HEK293 (cell line): ENCODE results near the gene PRKCE.

Source experiments
- CTCF ChIA-PET: fragments of 350-600 bp; formaldehyde crosslinking; extraction: SDS; loops from one replicate; lab custom pipeline; 2021; ENCODE audit warnings: antibody characterized with exemption; lab: Yijun Ruan, JAX
- POLR2A ChIA-PET: fragments of 300-600 bp; formaldehyde crosslinking; extraction: SDS; loops from one replicate; lab custom pipeline; 2020; ENCODE audit warnings: antibody characterized with exemption, inconsistent platforms; lab: Yijun Ruan, JAX
- H3K27ac ChIP-seq: fragments of 200-500 bp; sonication (Bioruptor generic); 2 replicates; pipeline ENCODE4 v1.5.1; 2014; ENCODE audit warnings: low read depth, low read length, control low read depth, inconsistent platforms; ENCODE audit errors: extremely low read depth
- H3K36me3 ChIP-seq, 2 experiments: fragments of 200-500 bp in 1 of 2; sonication (Bioruptor generic) in 1 of 2; 1 replicate in 1 of 2; 2 replicates in 1 of 2; pipeline ENCODE4 v1.5.1; 2014 to 2017; ENCODE audit warnings: inconsistent platforms in 2 of 2, low read length in 2 of 2; ENCODE audit not compliant: control insufficient read depth in 2 of 2, insufficient read depth in 1 of 2
- H3K4me1 ChIP-seq: fragments of 200-500 bp; sonication (Bioruptor generic); 2 replicates; pipeline ENCODE4 v1.5.1; 2014; ENCODE audit warnings: mild to moderate bottlenecking, low read length, inconsistent platforms; ENCODE audit not compliant: control insufficient read depth, insufficient read depth
- H3K4me3 ChIP-seq: 2 replicates; pipeline ENCODE4 v1.5.1; 2011; ENCODE audit warnings: low read depth, mild to moderate bottlenecking, control low read depth, low read length, moderate library complexity
- H3K9me3 ChIP-seq: fragments of 200-500 bp; sonication (Bioruptor generic); 2 replicates; pipeline ENCODE4 v1.5.1; 2014; ENCODE audit warnings: low read depth, low read length, inconsistent platforms; ENCODE audit not compliant: control insufficient read depth, insufficient read depth
- ATF2 ChIP-seq: fragments of 450-650 bp; formaldehyde crosslinking; IDR thresholded peaks from 2 replicates; pipeline ENCODE4 v1.5.1; 2016; ENCODE audit warnings: missing biosample characterization, missing genetic modification characterization, low read depth
- IKZF3 ChIP-seq: fragments of 450-650 bp; IDR thresholded peaks from 2 replicates; pipeline ENCODE4 v1.5.0; 2018; ENCODE audit warnings: missing biosample characterization, mild to moderate bottlenecking, missing genetic modification characterization, moderate library complexity
- KLF8 ChIP-seq: fragments of 450-650 bp; formaldehyde crosslinking; IDR thresholded peaks from 2 replicates; pipeline ENCODE4 v1.5.1; 2016; ENCODE audit warnings: missing biosample characterization, missing genetic modification characterization
- ZBTB20 ChIP-seq: fragments of 450-650 bp; formaldehyde crosslinking; IDR thresholded peaks from 2 replicates; pipeline ENCODE4 v1.5.1; 2016; ENCODE audit warnings: missing biosample characterization, missing genetic modification characterization
- ZBTB48 ChIP-seq: fragments of 450-650 bp; formaldehyde crosslinking; IDR thresholded peaks from 2 replicates; pipeline ENCODE4 v1.5.1; 2016; ENCODE audit warnings: missing biosample characterization, missing genetic modification characterization
- ZEB2 ChIP-seq: fragments of 450-650 bp; formaldehyde crosslinking; IDR thresholded peaks from 2 replicates; pipeline ENCODE4 v1.5.1; 2016; ENCODE audit warnings: missing biosample characterization, missing genetic modification characterization
- ZNF121 ChIP-seq: fragments of 450-650 bp; formaldehyde crosslinking; IDR thresholded peaks from 2 replicates; pipeline ENCODE4 v1.5.1; 2016; ENCODE audit warnings: missing biosample characterization, missing genetic modification characterization
- ZNF157 ChIP-seq: fragments of 450-650 bp; formaldehyde crosslinking; IDR thresholded peaks from 2 replicates; pipeline ENCODE4 v1.5.1; 2016; ENCODE audit warnings: missing biosample characterization, missing genetic modification characterization
- ZNF16 ChIP-seq: fragments of 450-650 bp; formaldehyde crosslinking; IDR thresholded peaks from 2 replicates; pipeline ENCODE4 v1.5.1; 2016; ENCODE audit warnings: low read depth, missing biosample characterization, missing genetic modification characterization
- ZNF174 ChIP-seq: fragments of 450-650 bp; formaldehyde crosslinking; IDR thresholded peaks from 2 replicates; pipeline ENCODE4 v1.5.0; 2017; ENCODE audit warnings: missing biosample characterization, mild to moderate bottlenecking, missing genetic modification characterization
- ZNF280C ChIP-seq: fragments of 450-650 bp; formaldehyde crosslinking; IDR thresholded peaks from 2 replicates; pipeline ENCODE4 v1.5.1; 2016; ENCODE audit warnings: missing biosample characterization, missing genetic modification characterization
- ZNF354C ChIP-seq: fragments of 450-650 bp; formaldehyde crosslinking; IDR thresholded peaks from 2 replicates; pipeline ENCODE4 v1.5.1; 2016; ENCODE audit warnings: missing biosample characterization, missing genetic modification characterization, low read depth, borderline replicate concordance
- ZNF391 ChIP-seq: fragments of 450-650 bp; formaldehyde crosslinking; IDR thresholded peaks from 2 replicates; pipeline ENCODE4 v1.5.1; 2016; ENCODE audit warnings: low read depth, missing biosample characterization, missing genetic modification characterization, borderline replicate concordance
- ZNF394 ChIP-seq: fragments of 450-650 bp; formaldehyde crosslinking; IDR thresholded peaks from 2 replicates; pipeline ENCODE4 v1.5.1; 2016; ENCODE audit warnings: missing biosample characterization, missing genetic modification characterization, mild to moderate bottlenecking, moderate library complexity, borderline replicate concordance
- ZNF404 ChIP-seq: fragments of 450-650 bp; formaldehyde crosslinking; IDR thresholded peaks from 2 replicates; pipeline ENCODE4 v1.5.1; 2017; ENCODE audit warnings: missing biosample characterization, missing genetic modification characterization
- ZNF654 ChIP-seq: fragments of 450-650 bp; formaldehyde crosslinking; IDR thresholded peaks from 2 replicates; pipeline ENCODE4 v1.5.1; 2016; ENCODE audit warnings: low read depth, missing biosample characterization, missing genetic modification characterization
- ZNF792 ChIP-seq: fragments of 450-650 bp; formaldehyde crosslinking; IDR thresholded peaks from 2 replicates; pipeline ENCODE4 v1.5.1; 2016; ENCODE audit warnings: missing biosample characterization, missing genetic modification characterization
- TF ChIP-seq, protein P1 (sequence below): fragments of 450-650 bp; formaldehyde crosslinking; IDR thresholded peaks from 2 replicates; pipeline ENCODE4 v1.5.1; 2017; ENCODE audit warnings: missing biosample characterization, missing genetic modification characterization
- TF ChIP-seq, protein P2 (sequence below): fragments of 450-650 bp; formaldehyde crosslinking; IDR thresholded peaks from 2 replicates; pipeline ENCODE4 v1.5.1; 2016; ENCODE audit warnings: missing biosample characterization, missing genetic modification characterization, borderline replicate concordance

The PRKCE gene

DNA sequence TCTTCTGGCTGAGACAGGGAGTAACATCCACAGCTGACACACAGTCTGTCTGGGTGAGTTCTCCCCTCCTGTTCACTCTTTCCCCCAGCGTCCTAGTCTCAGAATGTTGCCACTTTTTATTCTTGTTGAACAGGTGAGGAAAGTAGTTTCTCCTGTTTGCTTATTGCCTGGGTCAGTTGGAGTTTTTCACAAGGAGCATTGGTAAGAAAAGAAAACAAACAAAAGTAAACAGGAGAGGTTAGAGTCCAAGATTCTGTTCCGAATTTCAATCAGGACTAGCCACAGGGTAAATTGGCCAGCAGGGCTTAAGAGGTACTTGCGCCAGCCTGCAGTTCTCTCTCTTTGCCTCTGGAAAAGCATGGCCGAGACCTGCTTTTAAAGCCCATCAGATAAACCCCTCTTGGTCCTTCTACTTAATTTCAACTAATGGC is 390.7 kb downstream of the PRKCE start (continued):
- TF ChIP-seq ZEB2 (tag by site-specific recombination) (no peak), ZNF174 (tag by site-specific recombination) (no peak), IKZF3 (tag by site-specific recombination) (no peak), ZNF157 (tag by site-specific recombination) (no peak)
- TF ChIP-seq, protein P1, sequence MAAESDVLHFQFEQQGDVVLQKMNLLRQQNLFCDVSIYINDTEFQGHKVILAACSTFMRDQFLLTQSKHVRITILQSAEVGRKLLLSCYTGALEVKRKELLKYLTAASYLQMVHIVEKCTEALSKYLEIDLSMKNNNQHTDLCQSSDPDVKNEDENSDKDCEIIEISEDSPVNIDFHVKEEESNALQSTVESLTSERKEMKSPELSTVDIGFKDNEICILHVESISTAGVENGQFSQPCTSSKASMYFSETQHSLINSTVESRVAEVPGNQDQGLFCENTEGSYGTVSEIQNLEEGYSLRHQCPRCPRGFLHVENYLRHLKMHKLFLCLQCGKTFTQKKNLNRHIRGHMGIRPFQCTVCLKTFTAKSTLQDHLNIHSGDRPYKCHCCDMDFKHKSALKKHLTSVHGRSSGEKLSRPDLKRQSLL (tag by site-specific recombination) = no peak

DNA sequence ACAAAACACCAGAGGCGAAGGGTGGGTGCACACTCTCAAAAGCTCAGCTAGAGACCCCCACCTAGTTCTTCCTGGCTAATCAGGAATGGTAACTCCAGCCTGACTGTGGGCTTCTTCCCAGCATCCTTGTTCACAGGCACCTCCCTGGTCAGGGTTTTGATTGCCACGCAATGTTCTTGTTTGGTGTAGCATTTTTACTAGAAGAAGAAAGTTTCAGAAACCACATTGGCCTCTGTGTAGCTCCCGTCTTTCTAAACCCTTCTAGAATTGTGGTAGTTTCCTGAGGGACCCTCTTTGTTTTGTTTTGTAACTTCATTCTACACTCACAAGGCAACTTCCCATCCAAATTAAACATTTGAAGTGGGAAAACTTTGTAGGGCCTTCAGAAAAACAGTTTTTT is 391.2 kb downstream of the PRKCE start:
- Histone ChIP-seq H3K27ac (no peak overlapping the region), H3K9me3 (no peaks in the 10 kb centered on the region), H3K4me3 (no peak overlapping the region), H3K36me3 (no peaks in the 10 kb centered on the region), H3K4me1 (no peaks in the 10 kb centered on the region)
- ChIA-PET POLR2A (no interaction called here), CTCF (interaction anchor here (0.7 to 0.9 kb wide), 3 partner anchors 21 to 30 kb away, joined by 3 to 4 read pairs (median 3); no protein-coding TSS in a partner anchor)
- TF ChIP-seq ZNF280C (tag by site-specific recombination) (no peak), ZNF391 (tag by site-specific recombination) (no peak), ATF2 (tag by site-specific recombination) (no peak), ZNF394 (no peak), ZBTB20 (tag by site-specific recombination) (no peak), ZBTB48 (no peak), ZNF16 (tag by site-specific recombination) (no peak), KLF8 (tag by site-specific recombination) (no peak), ZNF654 (tag by site-specific recombination) (no peak), ZNF792 (tag by site-specific recombination) (no peak), ZNF404 (no peak), ZNF354C (tag by site-specific recombination) (no peak), ZNF121 (tag by site-specific recombination) (no peak)
- TF ChIP-seq, protein P2, sequence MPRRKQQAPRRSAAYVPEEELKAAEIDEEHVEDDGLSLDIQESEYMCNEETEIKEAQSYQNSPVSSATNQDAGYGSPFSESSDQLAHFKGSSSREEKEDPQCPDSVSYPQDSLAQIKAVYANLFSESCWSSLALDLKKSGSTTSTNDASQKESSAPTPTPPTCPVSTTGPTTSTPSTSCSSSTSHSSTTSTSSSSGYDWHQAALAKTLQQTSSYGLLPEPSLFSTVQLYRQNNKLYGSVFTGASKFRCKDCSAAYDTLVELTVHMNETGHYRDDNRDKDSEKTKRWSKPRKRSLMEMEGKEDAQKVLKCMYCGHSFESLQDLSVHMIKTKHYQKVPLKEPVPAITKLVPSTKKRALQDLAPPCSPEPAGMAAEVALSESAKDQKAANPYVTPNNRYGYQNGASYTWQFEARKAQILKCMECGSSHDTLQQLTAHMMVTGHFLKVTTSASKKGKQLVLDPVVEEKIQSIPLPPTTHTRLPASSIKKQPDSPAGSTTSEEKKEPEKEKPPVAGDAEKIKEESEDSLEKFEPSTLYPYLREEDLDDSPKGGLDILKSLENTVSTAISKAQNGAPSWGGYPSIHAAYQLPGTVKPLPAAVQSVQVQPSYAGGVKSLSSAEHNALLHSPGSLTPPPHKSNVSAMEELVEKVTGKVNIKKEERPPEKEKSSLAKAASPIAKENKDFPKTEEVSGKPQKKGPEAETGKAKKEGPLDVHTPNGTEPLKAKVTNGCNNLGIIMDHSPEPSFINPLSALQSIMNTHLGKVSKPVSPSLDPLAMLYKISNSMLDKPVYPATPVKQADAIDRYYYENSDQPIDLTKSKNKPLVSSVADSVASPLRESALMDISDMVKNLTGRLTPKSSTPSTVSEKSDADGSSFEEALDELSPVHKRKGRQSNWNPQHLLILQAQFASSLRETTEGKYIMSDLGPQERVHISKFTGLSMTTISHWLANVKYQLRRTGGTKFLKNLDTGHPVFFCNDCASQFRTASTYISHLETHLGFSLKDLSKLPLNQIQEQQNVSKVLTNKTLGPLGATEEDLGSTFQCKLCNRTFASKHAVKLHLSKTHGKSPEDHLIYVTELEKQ = no peak
